HG03097 (cell line): ENCODE measurements around the gene ARHGAP24.
"Not testable (repeated sequence)": the region's sequence is repeated elsewhere in the genome, so short reads cannot be mapped to it uniquely, and the experiment has no call there.

Experiments
- ATAC-seq: cut with Tn5 transposase; IDR thresholded peaks from one replicate; pipeline ENCODE4 v1.9.1; 2021; ENCODE audit not compliant: unreplicated experiment, low FRiP score

The ARHGAP24 gene

GRCh38 chr4:85514783-85515182 is 39.8 kb downstream of the ARHGAP24 start:
- ATAC-seq: no peak

GRCh38 chr4:85515701-85516100 is 40.8 kb downstream of the ARHGAP24 start:
- no peak for ATAC-seq

- ATAC-seq: not testable (repeated sequence)
Observed at GRCh38 chr4:85518526-85518925, 43.6 kb downstream of the ARHGAP24 start.

GRCh38 chr4:85520765-85521749 is 46.1 kb downstream of the ARHGAP24 start:
- ATAC-seq: no peak

GRCh38 chr4:85522277-85522676 is 47.3 kb downstream of the ARHGAP24 start:
- ATAC-seq: no peak

GRCh38 chr4:85522836-85523235 is 47.9 kb downstream of the ARHGAP24 start:
- ATAC-seq: no peak

- ATAC-seq: no peak
Observed at GRCh38 chr4:85527815-85528214, 52.9 kb downstream of the ARHGAP24 start.

- ATAC-seq: no peak
Observed at GRCh38 chr4:85531560-85532341, 56.8 kb downstream of the ARHGAP24 start.

- ATAC-seq: no peak
Observed at GRCh38 chr4:85534120-85534519, 59.2 kb downstream of the ARHGAP24 start.

GRCh38 chr4:85543832-85544231 is 68.9 kb downstream of the ARHGAP24 start:
- ATAC-seq: no peak

GRCh38 chr4:85544751-85545150 is 69.8 kb downstream of the ARHGAP24 start:
- no peak for ATAC-seq

GRCh38 chr4:85548116-85548515 is 73.2 kb downstream of the ARHGAP24 start:
- no peak for ATAC-seq

GRCh38 chr4:85548841-85549240 is 73.9 kb downstream of the ARHGAP24 start:
- ATAC-seq: no peak

GRCh38 chr4:85555206-85555605 is 80.3 kb downstream of the ARHGAP24 start:
- no peak for ATAC-seq

- ATAC-seq: no peak
Observed at GRCh38 chr4:85556283-85556682, 81.3 kb downstream of the ARHGAP24 start.

GRCh38 chr4:85557016-85557901 is 82.3 kb downstream of the ARHGAP24 start:
- peak; percentile 86 for ATAC-seq

- no peak for ATAC-seq
Observed at GRCh38 chr4:85565761-85566480, 91.0 kb downstream of the ARHGAP24 start.

- ATAC-seq: no peak
Observed at GRCh38 chr4:85569730-85570299, 94.9 kb downstream of the ARHGAP24 start.

GRCh38 chr4:85570388-85570787 is 95.4 kb downstream of the ARHGAP24 start:
- no peak for ATAC-seq
